RKO (cell line): ENCODE data around the gene EGFR.

ENCODE experiments used
- DNase-seq: peaks from one replicate; pipeline ENCODE4 v3.0.0-alpha.2; 2016; ENCODE audit warnings: low spot score

The EGFR gene

GRCh38 chr7:55190511-55191160 lies 171.8 kb downstream of the EGFR start:
- no peak for DNase-seq

- no peak for DNase-seq
Observed at GRCh38 chr7:55191161-55191925, 172.5 kb downstream of the EGFR start.

GRCh38 chr7:55191926-55192692 lies 173.3 kb downstream of the EGFR start:
- DNase-seq, result no peak

GRCh38 chr7:55192723-55193122 lies 173.9 kb downstream of the EGFR start:
- no peak for DNase-seq

GRCh38 chr7:55193245-55193644 lies 174.4 kb downstream of the EGFR start:
- DNase-seq, result no peak

GRCh38 chr7:55194522-55194921 lies 175.7 kb downstream of the EGFR start:
- DNase-seq, result no peak

GRCh38 chr7:55198634-55199392 lies 180.0 kb downstream of the EGFR start:
- no peak for DNase-seq

GRCh38 chr7:55199418-55199817 lies 180.6 kb downstream of the EGFR start:
- DNase-seq, result no peak

GRCh38 chr7:55200441-55200840 lies 181.6 kb downstream of the EGFR start:
- DNase-seq, result no peak

- DNase-seq, result no peak
Observed at GRCh38 chr7:55202150-55202913, 183.5 kb downstream of the EGFR start.

- no peak for DNase-seq
Observed at GRCh38 chr7:55203300-55203699, 184.5 kb downstream of the EGFR start.

- DNase-seq, result no peak
Observed at GRCh38 chr7:55205124-55205955, 186.5 kb downstream of the EGFR start.

GRCh38 chr7:55206235-55207029 lies 187.6 kb downstream of the EGFR start:
- no peak for DNase-seq

- no peak for DNase-seq
Observed at GRCh38 chr7:55207436-55208125, 188.8 kb downstream of the EGFR start.

- no peak for DNase-seq
Observed at GRCh38 chr7:55209366-55209765, 190.5 kb downstream of the EGFR start.

GRCh38 chr7:55210176-55210575 lies 191.4 kb downstream of the EGFR start:
- no peak for DNase-seq

GRCh38 chr7:55210716-55211115 lies 191.9 kb downstream of the EGFR start:
- no peak for DNase-seq

- DNase-seq, result no peak
Observed at GRCh38 chr7:55211726-55212125, 192.9 kb downstream of the EGFR start.

GRCh38 chr7:55212176-55212575 lies 193.4 kb downstream of the EGFR start:
- DNase-seq, result no peak
